T1000 (cell line): ENCODE measurements around the gene FAM43A.

Experiments used
- DNase-seq: peaks from one replicate; lab custom pipeline; 2025; ENCODE audit warnings: mixed read lengths; lab: John Stamatoyannopoulos, UW

The FAM43A gene

GRCh38 chr3:194711286-194711685, 25.6 kb downstream of the FAM43A start:
- no peak for DNase-seq

GRCh38 chr3:194711913-194712312, 26.2 kb downstream of the FAM43A start:
- peak; percentile 9 for DNase-seq

GRCh38 chr3:194713299-194714136, 27.8 kb downstream of the FAM43A start:
- DNase-seq = no peak

GRCh38 chr3:194714137-194714455, 28.4 kb downstream of the FAM43A start:
- DNase-seq = no peak

- no peak for DNase-seq
Measured at GRCh38 chr3:194714564-194714963, 28.9 kb downstream of the FAM43A start.

GRCh38 chr3:194715022-194715800, 29.5 kb downstream of the FAM43A start:
- DNase-seq = no peak

GRCh38 chr3:194718079-194718478, 32.4 kb downstream of the FAM43A start:
- DNase-seq = no peak

- no peak for DNase-seq
Measured at GRCh38 chr3:194720048-194720447, 34.4 kb downstream of the FAM43A start.

- no peak for DNase-seq
Measured at GRCh38 chr3:194723846-194724618, 38.3 kb downstream of the FAM43A start.

- no peak for DNase-seq
Measured at GRCh38 chr3:194725346-194725745, 39.7 kb downstream of the FAM43A start.

GRCh38 chr3:194727435-194728128, 41.9 kb downstream of the FAM43A start:
- no peak for DNase-seq

GRCh38 chr3:194728986-194729385, 43.3 kb downstream of the FAM43A start:
- no peak for DNase-seq

- no peak for DNase-seq
Measured at GRCh38 chr3:194730365-194730764, 44.7 kb downstream of the FAM43A start.

GRCh38 chr3:194731506-194732073, 45.9 kb downstream of the FAM43A start:
- no peak for DNase-seq

- no peak for DNase-seq
Measured at GRCh38 chr3:194732617-194733016, 46.9 kb downstream of the FAM43A start.

- DNase-seq = no peak
Measured at GRCh38 chr3:194736277-194736895, 50.7 kb downstream of the FAM43A start.

- DNase-seq = no peak
Measured at GRCh38 chr3:194736896-194737600, 51.4 kb downstream of the FAM43A start.
